HG02759 (cell line): ENCODE measurements around the gene CPNE7.
"Not testable (repeated sequence)": the region's sequence is repeated elsewhere in the genome, so short reads cannot be mapped to it uniquely, and the experiment has no call there.

ENCODE experiments used
- ATAC-seq: cut with Tn5 transposase; IDR thresholded peaks from one replicate; pipeline ENCODE4 v1.9.1; 2021; ENCODE audit warnings: mild to moderate bottlenecking, moderate library complexity; ENCODE audit not compliant: unreplicated experiment

Gene CPNE7

DNA sequence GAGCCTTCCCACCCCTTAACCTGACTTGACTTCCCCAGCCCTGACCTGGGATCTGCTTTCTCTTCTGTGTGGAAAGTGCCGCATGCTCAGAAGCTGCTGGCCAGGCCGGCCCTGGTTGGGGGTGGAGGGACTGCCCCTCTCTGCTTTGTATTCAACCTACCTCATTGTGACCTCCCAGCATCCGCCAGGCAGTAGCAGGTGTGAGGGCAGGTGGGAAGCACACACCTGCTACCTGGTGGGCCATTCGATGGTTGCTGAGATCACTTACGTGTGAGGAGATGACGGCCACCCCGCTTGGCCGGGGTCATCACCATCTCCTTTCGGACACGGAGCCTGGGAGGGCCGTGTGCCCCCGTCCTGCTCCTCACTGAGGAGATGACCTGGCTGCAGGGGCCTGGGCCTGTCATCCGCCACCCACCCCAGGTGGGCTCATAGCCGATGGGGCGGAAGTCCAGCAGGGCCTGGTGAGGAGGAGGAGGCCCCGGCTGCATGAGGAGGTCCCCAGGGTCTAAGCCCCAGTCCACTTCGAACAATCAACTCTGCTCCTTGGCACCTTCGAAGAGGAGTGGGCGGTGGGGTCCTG, 7.1 kb downstream of the CPNE7 start:
- no peak for ATAC-seq

DNA sequence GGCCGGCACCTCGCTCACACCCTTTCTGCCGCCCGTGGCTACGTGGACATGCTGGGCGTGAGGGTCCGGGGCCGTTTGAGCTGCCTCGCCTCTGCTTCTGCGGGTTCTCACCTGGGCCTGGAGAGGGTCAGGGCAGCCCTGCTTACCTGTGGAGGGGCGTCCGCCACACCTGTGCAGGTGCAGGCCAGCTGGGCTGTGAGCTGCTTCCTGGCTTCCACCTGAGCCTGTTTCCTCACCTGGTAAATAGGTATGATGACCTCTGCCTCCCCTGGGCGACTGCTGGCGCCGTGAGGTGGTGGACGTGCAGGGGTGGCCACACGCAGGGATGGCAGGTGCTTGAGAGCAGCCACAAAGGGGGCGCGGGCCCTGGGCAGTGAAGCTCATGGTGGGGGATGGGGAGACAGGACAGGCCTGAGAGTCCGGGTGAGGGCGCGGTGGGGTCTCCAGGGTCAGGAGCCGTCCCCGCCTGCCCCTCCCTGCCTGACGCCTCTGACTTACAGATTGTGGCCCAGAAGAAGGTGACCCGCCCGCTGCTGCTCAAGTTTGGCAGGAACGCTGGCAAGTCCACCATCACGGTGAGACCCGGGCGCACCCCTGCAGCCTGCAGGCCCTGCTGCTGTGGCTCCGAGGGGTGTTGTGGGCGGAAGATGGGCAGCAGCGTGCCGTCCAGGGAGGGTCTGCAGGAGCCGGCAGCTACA, 7.8 kb downstream of the CPNE7 start:
- no peak for ATAC-seq

DNA sequence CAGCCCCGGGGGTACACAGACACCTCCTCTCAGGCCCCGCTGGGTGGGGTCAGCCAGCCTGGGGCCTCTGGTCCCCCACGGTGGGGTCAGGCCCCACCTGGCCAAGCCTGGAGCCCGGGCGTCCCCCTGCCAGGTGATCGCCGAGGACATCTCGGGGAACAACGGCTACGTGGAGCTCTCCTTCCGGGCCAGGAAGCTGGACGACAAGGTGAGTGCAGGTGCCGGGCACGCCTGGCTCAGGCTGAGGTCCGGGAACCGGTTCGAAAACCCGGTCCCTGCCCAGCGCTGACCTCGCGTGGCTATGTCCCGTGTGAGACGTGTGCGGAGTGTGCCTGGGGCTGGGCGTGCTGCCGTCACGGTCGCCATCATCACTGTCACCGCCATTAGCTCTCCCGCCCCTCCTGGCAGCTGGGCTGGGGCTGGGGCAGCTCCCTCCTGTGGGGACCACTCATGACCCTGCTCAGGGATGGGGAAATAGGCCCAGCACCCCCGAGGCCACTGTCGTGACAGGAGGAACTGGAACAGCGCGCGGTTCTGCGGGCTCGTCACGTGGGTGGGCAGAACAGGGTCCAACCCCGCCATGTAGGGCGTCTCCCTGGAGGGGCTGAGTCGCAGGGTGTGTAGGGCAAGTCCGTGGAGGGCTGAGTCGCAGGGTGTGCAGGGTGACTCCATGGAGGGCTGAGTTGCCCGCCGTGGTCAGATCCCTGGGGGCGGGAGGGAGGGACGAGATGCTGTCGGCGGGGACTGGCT, 8.5 kb downstream of the CPNE7 start:
- no peak for ATAC-seq

DNA sequence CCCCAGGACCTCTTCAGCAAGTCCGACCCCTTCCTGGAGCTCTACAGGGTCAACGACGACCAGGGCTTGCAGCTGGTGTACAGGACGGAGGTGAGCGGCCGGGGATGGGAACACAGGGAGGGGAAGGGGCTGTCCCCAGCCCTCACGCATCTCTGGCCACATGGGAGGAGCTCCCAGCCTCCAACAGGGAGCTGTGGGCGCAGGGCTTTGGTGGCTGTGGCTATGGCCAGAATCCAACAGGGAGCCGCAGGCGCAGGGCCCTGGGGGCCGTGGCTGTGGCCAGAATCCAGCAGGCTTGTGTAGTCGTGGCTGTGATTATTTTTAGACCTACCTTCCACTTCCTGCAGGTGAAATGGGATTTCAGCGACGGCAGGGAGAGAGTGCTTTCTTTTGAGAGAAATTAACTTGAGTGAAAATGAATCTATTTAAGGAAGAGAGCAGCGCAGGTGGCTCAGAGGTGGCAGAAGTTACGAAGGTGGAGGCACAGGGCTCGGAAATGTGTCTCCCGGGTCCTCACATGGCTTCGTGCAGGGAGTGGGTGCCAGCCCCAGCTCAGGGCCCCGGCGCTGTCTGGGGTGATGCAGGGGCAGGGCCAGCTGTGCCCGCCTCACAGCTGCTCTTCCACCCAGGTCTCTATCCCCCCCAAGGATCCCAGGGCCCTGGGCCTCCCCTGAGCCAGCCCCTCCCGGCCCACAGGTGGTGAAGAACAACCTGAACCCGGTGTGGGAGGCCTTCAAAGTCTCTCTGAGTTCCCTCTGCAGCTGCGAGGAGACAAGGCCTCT, 9.4 kb downstream of the CPNE7 start:
- no peak for ATAC-seq

DNA sequence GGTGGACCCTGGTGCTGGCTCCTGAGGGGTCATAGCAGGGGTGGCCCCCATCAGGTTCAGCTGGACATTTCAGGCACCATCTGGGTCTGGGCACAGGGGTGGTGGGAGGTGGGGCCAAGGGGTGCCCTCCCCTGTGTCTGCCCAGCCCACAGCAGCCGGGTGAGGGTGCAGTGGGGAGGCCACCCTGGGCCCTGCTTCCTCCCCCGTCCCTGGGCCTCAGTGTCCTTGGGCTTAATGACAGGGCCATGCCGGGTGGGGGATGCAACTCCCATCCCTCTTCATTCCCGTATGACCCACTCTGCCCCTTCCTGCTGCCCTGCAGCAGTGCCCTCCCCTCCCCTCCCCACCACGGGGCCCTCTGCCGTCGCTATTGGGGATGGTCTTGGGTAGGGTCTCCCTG, 10.7 kb downstream of the CPNE7 start:
- no peak for ATAC-seq

DNA sequence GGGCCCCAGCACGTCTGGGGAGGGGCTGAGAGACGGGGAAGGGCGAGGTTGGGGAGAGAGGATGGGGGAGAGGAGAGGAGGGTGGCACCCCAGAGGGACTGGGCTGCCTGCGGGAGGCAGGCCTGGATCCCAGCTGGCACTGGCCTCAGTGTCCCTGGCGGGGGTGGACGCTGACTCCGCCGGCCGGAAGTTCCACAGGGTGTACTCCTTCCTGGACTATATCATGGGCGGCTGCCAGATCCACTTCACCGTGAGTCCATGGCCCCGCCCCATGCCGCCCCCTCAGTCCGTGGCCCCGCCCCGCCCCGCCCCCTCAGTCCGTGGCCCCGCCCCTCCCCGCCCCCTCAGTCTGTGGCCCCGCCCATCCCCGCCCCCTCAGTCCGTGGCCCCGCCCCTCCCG, 11.3 kb downstream of the CPNE7 start:
- ATAC-seq = no peak

DNA sequence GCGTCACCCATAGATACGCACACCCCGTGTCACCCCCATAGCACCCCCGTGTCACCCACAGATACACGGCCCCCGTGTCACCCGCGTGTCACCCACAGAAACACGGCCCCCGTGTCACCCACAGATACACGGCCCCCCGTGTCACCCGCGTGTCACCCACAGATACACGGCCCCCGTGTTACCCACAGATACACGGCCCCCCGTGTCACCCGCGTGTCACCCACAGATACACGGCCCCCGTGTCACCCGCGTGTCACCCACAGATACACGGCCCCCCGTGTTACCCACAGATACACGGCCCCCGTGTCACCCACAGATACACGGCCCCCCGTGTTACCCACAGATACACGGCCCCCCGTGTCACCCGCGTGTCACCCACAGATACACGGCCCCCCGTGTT, 12.1 kb downstream of the CPNE7 start:
- not testable (repeated sequence) for ATAC-seq

DNA sequence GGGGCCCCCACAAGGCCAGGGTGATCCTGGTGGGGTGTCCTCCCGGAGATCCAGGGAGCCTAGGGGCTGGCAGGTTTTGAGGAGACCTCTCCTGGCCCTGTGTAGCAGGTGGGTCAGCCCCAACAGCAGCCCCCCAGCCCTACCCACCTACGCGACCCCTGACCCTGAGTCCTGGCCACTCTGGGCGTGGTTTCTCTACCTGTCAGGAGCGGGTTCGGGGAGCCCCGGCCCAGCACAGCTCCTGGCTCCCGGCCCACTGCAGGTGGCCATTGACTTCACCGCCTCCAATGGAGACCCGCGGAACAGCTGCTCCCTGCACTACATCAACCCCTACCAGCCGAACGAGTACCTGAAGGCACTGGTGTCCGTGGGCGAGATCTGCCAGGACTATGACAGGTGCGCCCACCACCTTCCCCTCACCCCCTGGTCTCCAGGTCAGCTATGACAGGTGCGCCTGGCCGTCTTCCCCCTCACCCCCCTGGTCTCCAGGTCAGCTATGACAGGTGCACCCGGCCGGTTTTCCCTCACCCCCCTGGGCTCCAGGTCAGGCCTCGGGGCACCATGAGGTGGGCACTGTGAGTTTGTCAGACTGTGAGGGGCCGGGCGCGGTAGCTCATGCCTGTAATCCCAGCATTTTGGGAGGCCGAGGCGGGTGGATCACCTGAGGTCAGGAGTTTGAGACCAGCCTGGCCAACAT, 13.0 kb downstream of the CPNE7 start:
- no peak for ATAC-seq

DNA sequence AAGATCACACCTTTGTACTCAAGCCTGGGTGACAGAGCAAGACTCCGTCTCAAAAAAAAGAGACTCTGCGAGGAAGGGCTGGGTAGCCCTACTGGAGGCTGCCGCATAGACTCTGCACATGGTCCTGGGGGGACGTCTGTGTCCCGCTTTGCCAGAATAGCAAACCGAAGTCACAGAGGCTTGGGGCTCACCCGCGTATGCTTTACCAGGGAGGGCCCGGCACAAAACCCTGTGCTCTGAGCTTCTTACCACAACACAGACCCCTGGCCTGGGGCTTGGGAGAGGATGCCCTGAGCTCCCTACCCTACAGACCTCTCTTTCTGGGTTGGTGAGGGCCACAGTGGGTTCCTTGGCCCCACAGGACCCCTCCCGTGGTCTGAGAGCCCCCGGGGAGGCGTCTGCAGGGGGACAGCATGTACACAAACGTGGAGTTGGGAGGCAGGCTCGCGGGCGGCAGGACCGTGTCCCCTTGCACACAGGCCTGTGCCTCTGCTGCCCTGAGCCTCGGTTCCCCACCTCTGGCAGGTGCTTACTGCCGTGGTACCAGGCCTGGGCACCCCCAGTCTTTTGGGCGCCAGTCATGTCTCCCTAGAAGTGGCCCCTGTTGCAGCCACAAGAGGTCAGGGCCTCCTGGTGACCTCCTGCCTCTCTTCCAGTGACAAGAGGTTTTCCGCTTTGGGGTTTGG, 13.8 kb downstream of the CPNE7 start:
- no peak for ATAC-seq

DNA sequence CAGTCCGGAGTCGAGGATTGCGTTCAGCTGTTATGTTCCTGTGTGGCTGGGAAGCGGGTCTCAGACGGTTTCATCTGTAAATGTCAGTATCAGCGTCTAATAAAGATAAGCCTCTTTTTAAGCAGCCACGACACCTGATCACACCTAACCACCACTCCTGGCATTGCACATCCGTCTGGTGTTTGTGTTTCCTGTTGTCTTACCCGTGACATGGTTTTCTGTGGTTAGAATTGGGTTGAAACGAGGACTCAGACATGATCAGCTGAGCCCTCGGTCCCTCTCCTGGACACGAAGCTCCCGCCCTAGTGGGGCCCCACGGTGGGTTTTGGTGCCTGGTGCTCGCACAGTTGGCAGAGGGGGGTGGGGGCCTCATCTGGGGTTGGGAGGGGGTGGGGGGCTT, 18.3 kb downstream of the CPNE7 start:
- no peak for ATAC-seq

DNA sequence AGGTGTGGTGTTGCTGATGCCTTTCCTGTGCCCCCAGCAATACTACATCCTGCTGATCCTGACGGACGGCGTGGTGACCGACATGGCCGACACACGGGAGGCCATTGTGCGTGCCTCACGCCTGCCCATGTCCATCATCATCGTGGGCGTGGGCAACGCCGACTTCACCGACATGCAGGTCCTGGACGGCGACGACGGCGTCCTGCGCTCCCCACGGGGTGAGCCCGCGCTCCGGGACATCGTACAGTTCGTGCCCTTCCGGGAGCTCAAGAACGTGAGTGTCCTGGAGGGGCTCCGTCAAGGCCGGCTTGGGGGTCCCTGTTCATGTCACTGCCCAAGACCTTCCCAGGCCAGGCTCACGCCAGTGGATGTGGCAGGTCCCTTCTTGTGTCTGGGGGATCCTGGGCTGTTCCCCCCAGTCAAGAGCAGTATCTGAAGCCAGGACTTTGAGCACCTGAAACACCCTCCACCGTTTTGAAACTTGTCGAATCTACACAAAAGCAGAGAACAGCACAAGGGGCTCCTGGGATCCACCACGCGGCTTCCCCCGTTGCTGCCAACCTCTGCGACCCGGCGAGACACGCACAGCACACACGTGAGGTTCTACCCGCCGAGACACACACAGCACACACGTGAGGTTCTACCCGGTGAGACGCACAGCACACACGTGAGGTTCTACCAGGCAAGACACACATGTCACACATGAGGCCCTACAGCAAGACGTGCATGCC, 19.9 kb downstream of the CPNE7 start:
- no peak for ATAC-seq

DNA sequence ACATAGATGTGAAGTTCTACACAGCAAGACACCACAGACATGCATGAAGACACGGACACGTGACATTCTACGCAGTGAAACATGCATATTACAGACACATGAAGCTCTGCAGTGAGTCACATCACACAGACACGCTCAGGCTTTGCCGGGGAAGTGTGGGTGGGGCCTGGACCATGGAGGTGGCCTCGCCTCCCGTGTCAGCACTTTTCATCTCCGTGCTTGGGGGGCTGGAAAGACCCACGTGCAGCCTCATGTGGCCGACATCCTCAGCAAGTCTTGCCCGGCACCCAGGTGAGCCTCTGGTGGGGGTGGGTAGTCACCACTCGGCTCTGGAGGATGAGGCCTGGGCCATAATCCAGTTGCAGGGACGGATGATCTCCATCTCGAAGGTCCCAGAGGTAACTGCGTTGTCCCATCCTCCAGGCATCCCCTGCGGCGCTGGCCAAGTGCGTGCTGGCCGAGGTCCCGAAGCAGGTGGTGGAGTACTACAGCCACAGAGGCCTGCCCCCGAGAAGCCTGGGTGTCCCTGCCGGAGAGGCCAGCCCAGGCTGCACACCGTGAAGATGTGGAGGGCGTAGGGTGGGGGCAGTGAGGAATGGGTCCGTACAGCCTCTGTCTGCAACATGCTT, 20.6 kb downstream of the CPNE7 start:
- ATAC-seq = no peak

DNA sequence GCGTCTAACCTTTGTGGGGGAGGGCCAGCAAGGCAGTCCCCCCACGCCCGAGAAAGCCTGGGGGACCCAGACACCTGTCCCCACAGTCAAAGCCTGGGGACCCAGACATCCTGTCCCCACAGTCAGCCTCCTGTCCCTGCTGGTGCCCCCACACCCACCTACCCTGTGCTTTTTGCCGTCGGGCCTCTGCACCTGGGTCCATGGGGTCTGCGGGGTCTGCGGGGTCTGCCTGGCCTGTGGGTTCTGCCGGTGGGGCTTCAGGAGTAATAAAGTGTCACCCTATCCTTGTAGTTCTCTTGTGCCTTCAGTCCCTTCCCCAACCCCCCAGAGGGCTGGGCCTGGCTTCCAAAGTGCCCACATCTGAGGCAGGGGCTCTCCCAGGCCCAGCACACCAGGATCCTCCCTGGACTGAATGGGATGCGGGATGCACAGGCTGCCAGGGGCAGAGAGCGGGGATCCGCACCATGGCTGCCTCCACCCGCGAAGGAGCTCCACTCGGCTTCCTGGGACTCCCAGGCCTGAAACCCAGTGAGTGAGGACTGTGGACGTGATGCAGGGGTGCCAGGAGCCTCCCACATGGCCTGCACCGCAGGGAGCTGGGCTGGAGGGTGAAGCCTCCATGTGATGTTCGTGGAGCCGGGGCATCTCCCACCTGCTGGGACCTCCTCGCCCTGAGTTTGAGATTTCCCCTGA, 21.5 kb downstream of the CPNE7 start:
- ATAC-seq = no peak

DNA sequence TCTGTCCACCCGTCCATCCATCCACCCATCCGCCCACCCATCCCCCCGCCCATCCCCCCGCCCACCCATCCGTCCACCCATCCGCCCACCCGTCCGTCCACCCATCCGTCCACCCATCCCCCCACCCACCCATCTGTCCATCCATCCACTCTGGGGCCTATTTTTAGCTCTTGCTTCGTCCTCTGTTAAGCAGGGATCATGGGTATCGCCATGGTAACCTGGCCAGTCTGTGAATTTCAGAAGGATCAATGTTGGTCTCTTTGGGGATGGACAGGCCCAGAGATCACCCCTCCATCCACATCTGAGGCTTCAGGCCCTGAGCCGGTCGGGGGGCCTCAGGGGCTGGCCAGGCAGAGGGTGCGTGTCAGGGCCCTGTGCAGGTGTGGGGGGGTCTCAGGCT, 22.6 kb downstream of the CPNE7 start:
- ATAC-seq = no peak

DNA sequence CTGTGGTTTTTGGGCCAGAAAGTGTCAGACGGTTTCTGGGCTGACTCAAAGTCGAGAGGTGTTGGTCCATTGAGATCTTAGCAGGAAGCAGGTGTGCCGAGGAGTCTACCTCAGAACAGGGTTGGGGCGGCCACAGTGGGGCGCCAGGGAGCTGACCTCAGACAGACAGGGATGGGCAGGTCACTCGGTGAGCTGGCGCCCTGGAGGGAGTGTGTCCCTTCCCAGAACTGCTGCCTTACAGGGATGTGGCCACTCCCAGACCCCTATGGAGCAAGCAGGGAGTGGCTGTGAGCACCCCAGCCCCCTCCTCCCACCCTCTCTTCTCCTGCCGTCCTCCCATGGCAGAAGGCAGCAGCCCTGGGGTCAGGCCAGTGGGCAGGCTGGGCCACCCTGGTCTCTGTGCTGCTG, 23.9 kb downstream of the CPNE7 start:
- ATAC-seq = no peak

DNA sequence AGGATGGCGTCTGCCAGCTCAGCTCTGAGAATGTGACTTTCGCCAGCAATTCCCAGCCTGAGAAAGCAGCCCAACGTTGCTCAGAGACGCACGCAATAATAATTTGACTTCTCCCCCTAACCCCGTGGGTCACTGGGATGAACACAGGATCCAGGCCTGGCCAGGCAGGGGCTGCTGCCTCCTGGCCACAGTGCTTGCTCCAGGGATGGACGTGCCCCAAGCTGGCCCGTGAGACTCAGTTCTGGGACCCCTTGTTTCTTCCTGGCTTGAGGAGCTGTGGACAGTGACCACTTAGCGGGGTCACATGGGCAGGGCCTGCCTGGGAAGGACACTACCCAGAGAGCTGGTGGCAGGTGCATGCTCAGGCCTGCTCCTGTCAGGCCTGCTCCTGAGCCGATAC, 24.3 kb downstream of the CPNE7 start:
- ATAC-seq = no peak

DNA sequence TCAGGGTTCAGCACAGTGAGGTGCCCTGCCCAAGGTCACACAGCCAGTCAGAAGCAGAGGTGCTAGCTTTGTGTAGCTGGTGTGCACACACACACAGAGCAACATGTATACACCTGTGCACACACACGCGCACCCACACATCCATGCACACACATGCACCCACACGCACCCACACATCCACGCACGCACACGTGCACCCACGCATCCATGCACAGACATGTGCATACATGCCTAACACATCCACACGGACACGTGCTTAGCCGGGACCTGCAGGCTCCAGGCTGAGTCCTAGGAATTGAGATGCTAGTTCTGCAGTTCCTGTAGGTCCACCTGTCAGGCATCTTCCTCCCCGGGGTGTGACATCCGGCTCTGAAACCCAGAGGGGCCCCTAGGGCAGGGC, 24.9 kb downstream of the CPNE7 start:
- ATAC-seq = no peak

DNA sequence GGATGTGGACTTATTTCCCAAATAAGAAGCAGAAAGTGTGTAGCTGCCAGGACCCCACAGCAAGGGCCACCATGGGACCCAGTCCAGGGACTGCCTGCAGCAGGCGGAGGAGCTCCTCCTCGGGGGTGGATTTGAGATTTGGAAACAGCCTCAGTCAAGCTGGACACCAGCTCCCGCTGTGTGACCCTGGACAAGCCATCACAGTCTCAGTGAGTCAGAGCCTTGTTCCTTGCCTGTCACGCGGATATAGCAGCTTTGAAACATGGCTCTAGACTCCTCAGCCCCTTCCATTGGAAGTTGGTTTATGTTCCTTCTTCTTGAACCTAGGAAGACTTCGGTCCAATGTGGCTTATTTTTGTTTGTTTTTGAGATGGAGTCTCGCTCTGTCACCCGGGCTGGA, 25.4 kb downstream of the CPNE7 start:
- ATAC-seq = no peak

DNA sequence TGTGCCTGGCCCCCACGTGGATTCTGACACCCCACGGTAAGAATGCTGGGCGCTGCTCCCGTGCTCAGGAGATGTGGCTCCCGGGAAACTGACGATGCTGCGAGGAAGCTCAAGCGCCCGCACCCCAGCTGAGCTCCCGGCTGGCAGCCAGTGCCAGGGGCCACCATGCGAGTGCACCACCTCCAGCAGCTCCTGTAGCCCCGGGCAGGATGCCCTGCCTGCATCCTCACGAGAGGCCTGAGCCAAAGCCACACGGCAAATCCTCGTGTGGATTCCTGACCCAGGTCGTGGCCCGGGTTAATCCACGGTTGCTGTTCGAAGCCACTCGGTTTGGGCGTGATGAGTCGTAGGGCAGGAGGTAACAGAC, 26.3 kb downstream of the CPNE7 start:
- ATAC-seq = no peak
